ENCODE data around the gene REXO1. TPM values are rescaled to one million over a fixed set of nuclear protein-coding genes. Genes with fewer than 3 reads are reported as not detected.

REXO1 gene
- total and polyA plus RNA-seq, 2 of the 13 experiments (the other 11 are each of a cell fraction or from before 2014, with no cell fraction given), result 5.0 to 11.2 TPM

- TF ChIP-seq AHR (CRISPR knock-in tag; IDR thresholded peaks at IDR 0.05), result no peak
- no peak for TF ChIP-seq ZNF619 (CRISPR knock-in tag; IDR thresholded peaks at IDR 0.05)
- TF ChIP-seq SIN3A (IDR thresholded peaks at IDR 0.05; ENCODE audit: borderline replicate concordance, low read depth, low read length), result peak; percentile 45; the same call in 1 of the 2 replicates
- TF ChIP-seq POLR2A (IDR thresholded peaks at IDR 0.05; ENCODE audit: insufficient read depth in 1 of 2, low read depth in 2 of 2, low read length in 2 of 2), result peak; percentile 57 to 62; a peak in 3 of 4 replicates
- peak; percentile 77 for TF ChIP-seq RXRB (CRISPR knock-in tag; IDR thresholded peaks at IDR 0.05; ENCODE audit: borderline replicate concordance)
- TF ChIP-seq ZNF572 (CRISPR knock-in tag; IDR thresholded peaks at IDR 0.05), result peak; percentile 53
- TF ChIP-seq GATAD2A (CRISPR knock-in tag; IDR thresholded peaks at IDR 0.05), result peak; percentile 26
- no peak for TF ChIP-seq GABPA (IDR thresholded peaks at IDR 0.05; ENCODE audit: low read depth, low read length)
- TF ChIP-seq GABPA (CRISPR knock-in tag; IDR thresholded peaks at IDR 0.05; ENCODE audit: low read depth), result peak; percentile 5; the same call in 1 of the 2 replicates
- TF ChIP-seq HNF1B (CRISPR knock-in tag; IDR thresholded peaks at IDR 0.05), result peak; percentile 12
- TF ChIP-seq ZNF18 (CRISPR knock-in tag; IDR thresholded peaks at IDR 0.05; ENCODE audit: insufficient replicate concordance), result peak; percentile 42
- peak; percentile 11; the same call in 1 of the 2 replicates for TF ChIP-seq HOMEZ (CRISPR knock-in tag; IDR thresholded peaks at IDR 0.05; ENCODE audit: low read depth)
- 0 out of 2 replicates have a peak, but pooled peaks have one; percentile 10 for TF ChIP-seq BRD4 (CRISPR knock-in tag; IDR thresholded peaks at IDR 0.05)
- no peak for TF ChIP-seq ZSCAN25 (CRISPR knock-in tag; IDR thresholded peaks at IDR 0.05)
- TF ChIP-seq GTF3A (CRISPR knock-in tag; conservative IDR thresholded peaks at IDR 0.05), result no peak
- no peak for TF ChIP-seq ATF5 (CRISPR knock-in tag; IDR thresholded peaks at IDR 0.05; ENCODE audit: low read depth)
- 0 out of 2 replicates have a peak, but pooled peaks have one; percentile 3 for TF ChIP-seq ZNF317 (CRISPR knock-in tag; IDR thresholded peaks at IDR 0.05)
- no peak for TF ChIP-seq GMEB1 (CRISPR knock-in tag; IDR thresholded peaks at IDR 0.05; ENCODE audit: borderline replicate concordance)
- no peak for TF ChIP-seq POGK (CRISPR knock-in tag; conservative IDR thresholded peaks at IDR 0.05)
- TF ChIP-seq PCBP1 (IDR thresholded peaks at IDR 0.05; ENCODE audit: borderline replicate concordance, low read depth, low read length), result 0 out of 2 replicates have a peak, but pooled peaks have one; percentile 13
- TF ChIP-seq NPAS2 (CRISPR knock-in tag; IDR thresholded peaks at IDR 0.05; ENCODE audit: borderline replicate concordance), result 0 out of 2 replicates have a peak, but pooled peaks have one; percentile 5
Measured at GRCh38 chr19:1864480-1865171, 16.3 kb upstream of the REXO1 start (continued).

Data from HepG2 (cell line).